HL-60/S4 treated with phorbol 12-myristate 13-acetate at 8.2 ng/mL for 4 days and 3 days (cell line): ENCODE measurements around the gene BAZ1A.
"Not testable (repeated sequence)": the region's sequence is repeated elsewhere in the genome, so short reads cannot be mapped to it uniquely, and the experiment has no call there.

ENCODE experiments used
- in situ Hi-C: fragments of 300-500 bp; cut with MboI; formaldehyde crosslinking; loops from 2 replicates; pipeline ENCODE4 v1.15.0; 2022; ENCODE audit warnings: low sequenced_read_pairs

Gene BAZ1A

DNA sequence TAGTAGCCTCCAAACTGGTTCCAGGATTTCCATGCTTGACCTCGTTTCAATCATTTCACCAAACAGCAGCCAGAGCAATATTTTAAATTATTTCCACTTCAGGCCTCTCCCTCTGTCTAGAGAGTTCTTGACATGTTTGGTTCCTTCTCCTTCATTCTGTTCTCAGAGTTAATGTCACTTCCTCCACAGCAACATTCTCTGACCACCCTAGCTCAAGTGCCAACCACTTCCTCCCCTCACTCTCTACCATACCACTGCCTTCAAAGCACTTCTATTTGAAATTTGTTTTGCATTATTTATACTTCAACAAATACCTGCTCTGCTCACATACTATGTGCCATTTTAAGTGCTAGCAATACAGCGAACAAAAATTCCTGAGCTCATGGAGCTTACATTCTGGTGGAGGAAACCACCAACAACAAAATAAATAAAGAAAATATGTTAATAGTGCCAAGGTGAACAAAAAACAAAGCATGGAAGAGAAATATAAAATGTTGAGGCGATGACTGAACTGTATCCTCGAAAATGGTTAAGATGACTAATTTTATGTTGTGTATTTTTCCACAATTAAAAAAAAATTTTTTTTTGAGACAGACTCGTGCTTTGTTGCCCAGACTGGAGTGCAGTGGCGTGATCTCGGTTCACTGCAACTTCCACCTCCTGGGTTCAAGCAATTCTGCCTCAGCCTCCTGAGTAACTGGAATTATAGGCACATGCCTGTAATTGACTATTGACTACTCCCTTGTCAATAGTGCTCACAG lies 17.3 kb downstream of the BAZ1A start:
- in situ Hi-C loops: no loop called here

GRCh38 chr14:34853041-34853440 lies 22.1 kb downstream of the BAZ1A start:
- in situ Hi-C loops: no loop called here

DNA sequence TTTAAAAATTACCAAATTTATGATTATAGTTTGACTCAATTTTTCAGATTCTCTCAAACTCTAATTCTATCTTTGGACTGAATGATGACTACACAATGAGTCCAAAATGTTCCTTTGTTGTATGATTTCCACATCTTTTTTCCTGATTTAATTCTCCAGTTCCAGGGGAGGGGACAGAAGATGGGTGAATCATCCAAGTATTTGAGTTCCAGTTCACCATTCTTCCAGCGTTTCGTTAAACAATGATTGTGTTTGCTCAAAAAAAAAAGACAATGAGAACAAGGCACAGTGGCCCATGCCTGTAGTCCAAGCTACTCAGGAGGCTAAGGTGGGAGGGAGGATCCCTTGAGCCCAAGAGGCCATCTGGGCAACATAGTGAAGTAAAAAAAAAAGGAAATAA lies 23.8 kb downstream of the BAZ1A start:
- in situ Hi-C loops: no loop called here

DNA sequence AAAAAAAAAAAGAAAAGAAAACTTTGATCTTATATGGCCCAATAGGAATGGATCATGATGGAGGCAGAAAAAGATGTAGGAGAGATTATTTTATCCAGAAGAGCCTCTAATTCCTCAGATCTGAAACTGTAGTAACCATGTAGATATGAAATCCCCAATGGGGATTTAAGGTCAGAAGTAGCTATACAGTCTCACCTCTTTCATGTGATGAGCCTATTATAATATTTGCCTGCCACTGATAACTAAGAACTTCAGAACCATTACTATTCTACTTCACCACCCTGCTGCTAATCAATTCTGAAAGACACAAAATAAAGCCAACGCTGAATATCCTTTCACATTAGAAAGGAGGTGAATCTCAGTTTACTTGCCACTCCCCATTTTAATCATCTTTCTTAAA lies 29.3 kb downstream of the BAZ1A start:
- in situ Hi-C loops: no loop called here

DNA sequence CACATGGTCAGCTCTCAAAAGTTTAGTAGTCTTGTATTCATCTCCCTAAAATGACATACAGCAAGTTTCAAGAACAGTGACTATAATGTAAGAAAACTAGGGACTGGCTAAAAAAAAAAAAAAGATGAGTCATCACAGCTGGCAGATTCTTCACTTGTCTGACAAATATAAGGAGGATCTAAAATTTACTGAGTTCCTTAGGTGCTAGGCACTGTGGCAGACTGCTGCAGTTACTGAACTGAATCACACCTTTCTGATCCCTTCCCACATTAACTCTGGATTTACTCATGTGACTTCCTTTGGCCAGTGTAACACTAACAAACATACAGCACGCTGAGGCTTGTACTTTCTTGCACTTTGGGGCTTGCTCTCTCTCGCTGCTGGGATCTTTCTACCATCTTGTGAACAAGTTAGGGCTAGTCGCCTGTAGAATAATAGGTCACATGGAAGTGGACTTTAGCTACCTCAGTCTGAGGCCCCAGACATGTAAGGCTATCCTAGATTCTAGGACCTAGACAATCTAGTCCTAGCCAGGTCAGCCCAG lies 32.1 kb downstream of the BAZ1A start:
- in situ Hi-C loops: no loop called here

DNA sequence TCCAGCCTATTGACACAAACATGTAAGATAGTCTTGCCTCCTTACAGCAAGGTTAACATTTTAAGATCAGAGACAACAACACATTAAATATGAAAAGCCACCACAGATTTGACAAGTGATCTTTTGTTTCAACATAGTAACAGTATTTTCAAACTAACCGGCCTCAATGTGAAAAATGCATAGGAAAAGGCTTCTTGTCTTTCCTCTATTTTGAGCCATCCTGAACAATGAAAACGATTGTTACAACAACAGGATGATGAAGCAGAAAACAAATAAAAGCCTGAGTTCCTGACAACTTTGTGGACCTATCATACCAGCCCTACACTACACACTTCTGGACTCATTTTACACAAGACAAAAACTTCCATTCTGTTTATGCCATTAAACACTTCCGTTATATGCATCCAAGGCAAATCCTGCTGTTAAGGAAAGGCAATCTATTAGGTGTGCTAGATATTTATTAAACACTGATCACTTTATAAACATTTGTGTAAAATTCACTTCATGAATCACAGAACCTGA lies 37.3 kb downstream of the BAZ1A start:
- in situ Hi-C loops: no loop called here

- in situ Hi-C loops: no loop called here
Observed at GRCh38 chr14:34835312-34835711, 39.8 kb downstream of the BAZ1A start.

DNA sequence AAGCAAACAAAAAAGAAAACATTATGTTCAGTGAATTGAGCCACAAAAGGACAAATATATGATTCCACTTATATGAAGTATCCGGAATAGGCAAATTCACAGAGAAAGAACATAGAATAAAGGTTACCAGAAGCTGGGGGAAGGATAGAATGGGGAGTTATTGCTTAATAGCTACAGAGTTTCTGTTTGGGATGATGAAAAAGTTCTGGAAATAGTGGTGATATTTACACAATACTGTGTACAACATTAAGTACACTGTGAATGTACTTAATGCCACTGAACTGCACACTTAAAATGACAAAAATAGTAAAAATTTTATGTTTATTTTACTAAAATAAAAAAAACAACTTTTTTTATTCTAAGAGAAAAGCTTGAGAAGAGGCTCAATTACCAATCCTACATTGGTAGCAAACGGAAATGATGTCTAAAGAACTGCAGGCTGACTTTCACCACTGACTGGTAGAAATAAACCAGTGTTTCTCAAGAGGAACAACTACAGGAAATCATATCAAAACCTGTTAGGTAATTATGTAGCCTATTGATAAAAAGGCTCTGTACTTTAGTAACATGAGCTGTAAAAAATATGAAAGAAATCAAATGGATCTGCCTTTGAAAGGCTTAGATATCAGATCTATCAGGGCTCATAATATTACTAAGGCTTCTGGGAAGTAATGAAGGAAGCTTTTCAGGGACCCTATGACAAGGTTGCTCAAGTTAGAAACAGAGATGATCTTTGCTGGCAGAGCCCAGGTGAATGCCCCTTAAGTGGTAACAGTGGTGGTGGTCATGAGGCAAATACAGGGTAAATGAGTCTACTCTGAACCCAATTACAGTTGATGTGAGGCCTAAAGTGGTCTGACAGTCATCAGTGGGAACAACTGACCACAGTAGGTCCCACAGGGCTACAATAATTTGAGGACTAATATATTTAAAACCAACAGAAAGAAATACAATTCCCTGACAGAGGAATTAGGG lies 41.3 kb downstream of the BAZ1A start:
- in situ Hi-C loops: no loop called here

- in situ Hi-C loops: no loop called here
Observed at GRCh38 chr14:34826661-34827060, 48.5 kb downstream of the BAZ1A start.

GRCh38 chr14:34824826-34825225 lies 50.3 kb downstream of the BAZ1A start:
- in situ Hi-C loops: no loop called here

DNA sequence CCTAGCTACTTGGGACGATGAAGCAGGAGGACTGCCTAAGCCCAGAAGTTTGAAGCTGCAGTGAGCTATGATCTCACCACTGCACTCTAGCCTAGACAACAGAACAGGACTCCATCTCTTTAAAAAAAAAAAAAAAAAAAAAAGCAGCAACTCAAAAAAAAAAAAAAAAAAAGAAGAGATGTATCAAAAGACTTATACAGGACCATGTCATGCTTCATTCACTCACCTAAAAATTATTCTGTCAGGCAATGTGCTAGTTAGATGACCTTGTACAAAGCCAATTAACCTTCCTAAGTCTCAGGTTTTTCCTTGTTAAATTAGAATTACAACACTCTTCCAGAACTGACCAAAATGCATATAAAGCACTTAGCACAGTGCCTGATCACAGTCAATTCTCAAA lies 50.9 kb downstream of the BAZ1A start:
- in situ Hi-C loops: no loop called here

GRCh38 chr14:34817768-34818167 lies 57.4 kb downstream of the BAZ1A start:
- in situ Hi-C loops: no loop called here

DNA sequence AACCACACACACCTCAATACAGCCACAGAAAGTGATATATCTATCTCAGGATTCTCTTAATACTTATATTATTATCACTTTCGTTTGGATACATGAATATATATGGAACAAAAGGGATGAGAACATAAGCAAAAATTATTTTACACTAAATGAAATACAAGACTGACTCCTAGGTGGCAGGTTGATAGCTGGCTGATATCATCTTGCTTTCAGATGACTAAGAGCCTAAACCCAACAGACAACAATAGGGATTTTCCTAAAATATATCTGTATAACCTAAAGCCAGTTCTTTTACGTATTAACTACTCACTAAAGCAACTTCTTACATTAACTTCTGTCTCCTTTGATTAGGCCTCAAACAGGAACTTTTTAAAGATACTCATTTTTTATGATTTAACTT lies 65.1 kb downstream of the BAZ1A start:
- in situ Hi-C loops: no loop called here

- in situ Hi-C loops: no loop called here
Observed at GRCh38 chr14:34806257-34806656, 68.9 kb downstream of the BAZ1A start.

GRCh38 chr14:34804933-34805332 lies 70.2 kb downstream of the BAZ1A start:
- in situ Hi-C loops: no loop called here

DNA sequence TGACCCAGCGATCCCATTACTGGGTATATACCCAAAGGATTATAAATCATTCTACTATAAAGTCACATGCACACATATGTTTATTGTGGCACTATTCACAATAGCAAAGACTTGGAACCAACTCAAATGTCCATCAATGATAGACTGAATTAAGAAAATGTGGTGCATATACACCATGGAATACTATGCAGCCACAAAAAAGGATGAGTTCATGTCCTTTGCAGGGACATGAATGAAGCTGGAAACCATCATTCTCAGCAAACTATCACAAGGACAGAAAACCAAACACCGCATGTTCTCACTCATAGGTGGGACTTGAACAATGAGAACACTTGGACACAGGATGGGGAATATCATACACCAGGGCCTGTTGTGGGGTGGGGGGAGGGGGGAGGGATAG lies 76.3 kb downstream of the BAZ1A start:
- in situ Hi-C loops: not testable (repeated sequence)

GRCh38 chr14:34797747-34798583 lies 77.2 kb downstream of the BAZ1A start:
- in situ Hi-C loops: no loop called here

GRCh38 chr14:34796902-34797301 lies 78.3 kb downstream of the BAZ1A start:
- in situ Hi-C loops: no loop called here

- in situ Hi-C loops: no loop called here
Observed at GRCh38 chr14:34794941-34795340, 80.2 kb downstream of the BAZ1A start.

GRCh38 chr14:34794217-34794616 lies 80.9 kb downstream of the BAZ1A start:
- in situ Hi-C loops: no loop called here

DNA sequence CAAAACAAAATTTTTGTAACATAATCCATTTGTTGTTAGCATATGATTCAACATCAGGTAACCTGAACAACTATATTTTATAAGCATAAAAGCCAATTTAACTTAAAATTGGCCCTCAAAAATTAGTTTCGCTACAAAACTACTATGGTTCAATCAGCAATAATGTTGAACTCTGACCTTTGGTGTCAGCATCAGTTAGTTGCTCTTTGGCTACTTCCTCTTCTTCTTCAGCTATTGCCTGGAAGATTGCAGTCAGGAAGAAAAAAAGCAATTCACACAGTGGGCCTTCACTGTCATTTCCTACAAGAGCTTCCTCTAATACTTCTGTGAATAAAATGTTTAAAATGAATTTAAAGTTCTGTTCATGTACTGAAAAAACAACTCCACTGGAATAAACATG lies 82.6 kb downstream of the BAZ1A start:
- in situ Hi-C loops: no loop called here
